Smooth muscle cell (in vitro differentiated cells): ENCODE results near the gene ATP13A2. TPM values are rescaled to one million over a fixed set of nuclear protein-coding genes. Genes with fewer than 3 reads are reported as not detected.

Experiments
- DNase-seq: peaks from one replicate; lab custom pipeline; 2025; ENCODE audit not compliant: unreplicated experiment; lab: John Stamatoyannopoulos, UW
- H2AFZ ChIP-seq: fragments of 200-600 bp; sonication (generic); 2 replicates; pipeline ENCODE4 v1.6.0; 2016; ENCODE audit warnings: antibody characterized with exemption, low read depth, mild to moderate bottlenecking
- H3F3A ChIP-seq: fragments of 200-600 bp; sonication (generic); 2 replicates; pipeline ENCODE4 v1.6.0; 2017; ENCODE audit warnings: antibody characterized with exemption, low read depth
- H3K27ac ChIP-seq: fragments of 200-600 bp; sonication (generic); 2 replicates; pipeline ENCODE4 v1.5.1; 2016; ENCODE audit warnings: low read depth, mild to moderate bottlenecking
- H3K27me3 ChIP-seq: fragments of 200-600 bp; sonication (generic); 2 replicates; pipeline ENCODE4 v1.6.1; 2016; ENCODE audit warnings: low read depth, mild to moderate bottlenecking
- H3K36me3 ChIP-seq: fragments of 200-600 bp; sonication (generic); 2 replicates; pipeline ENCODE4 v1.5.1; 2016; ENCODE audit warnings: low read depth
- H3K4me1 ChIP-seq: fragments of 200-600 bp; sonication (generic); 2 replicates; pipeline ENCODE4 v1.5.1; 2016; ENCODE audit warnings: low read depth
- H3K4me2 ChIP-seq: fragments of 200-600 bp; sonication (generic); 2 replicates; pipeline ENCODE4 v1.6.0; 2016; ENCODE audit warnings: mild to moderate bottlenecking
- H3K4me3 ChIP-seq: fragments of 200-600 bp; sonication (generic); 2 replicates; pipeline ENCODE4 v1.5.1; 2016; ENCODE audit warnings: mild to moderate bottlenecking
- H3K79me2 ChIP-seq: fragments of 200-600 bp; sonication (generic); 2 replicates; pipeline ENCODE4 v1.6.0; 2016; ENCODE audit warnings: low read depth, mild to moderate bottlenecking
- H3K9ac ChIP-seq: fragments of 200-600 bp; sonication (generic); 2 replicates; pipeline ENCODE4 v1.6.0; 2016; ENCODE audit warnings: low read depth
- H3K9me3 ChIP-seq: fragments of 200-600 bp; sonication (generic); replicated peaks from 2 replicates; pipeline ENCODE4 v1.5.1; 2016; ENCODE audit warnings: low read depth
- H4K20me1 ChIP-seq: fragments of 200-600 bp; sonication (generic); 2 replicates; pipeline ENCODE4 v1.6.0; 2016; ENCODE audit warnings: low read depth
- WGBS: methylation state at CpG from one replicate; pipeline ENCODE4 v1.1.7; 2016; ENCODE audit warnings: low lambda C conversion rate; 5-methylcytosine and 5-hydroxymethylcytosine counted together
- polyA plus RNA-seq: library from polyadenylated mRNA; unstranded; fragments of >200 nt; fragmentation: Nextera tagmentation; extraction: Ambion mirVana; gene quantifications from 2 replicates; pipeline ENCODE4 v1.2.1, GENCODE V29; 2016
- total RNA-seq: library from RNA; depleted of rRNA; stranded (reverse); fragments of >200 nt; gene quantifications from 2 replicates; pipeline ENCODE4 v1.2.3, GENCODE V29; 2014
- TF ChIP-seq, protein P1 (sequence below): fragments of 200-600 bp; sonication (generic); IDR thresholded peaks from 2 replicates; pipeline ENCODE4 v1.5.1; 2017; ENCODE audit warnings: borderline replicate concordance, mild to moderate bottlenecking, antibody characterized with exemption; ENCODE audit not compliant: insufficient read depth, poor library complexity, severe bottlenecking

The ATP13A2 gene
- total and polyA plus RNA-seq, 2 experiments from 2014 or later: 27.7 to 42.3 TPM

DNA sequence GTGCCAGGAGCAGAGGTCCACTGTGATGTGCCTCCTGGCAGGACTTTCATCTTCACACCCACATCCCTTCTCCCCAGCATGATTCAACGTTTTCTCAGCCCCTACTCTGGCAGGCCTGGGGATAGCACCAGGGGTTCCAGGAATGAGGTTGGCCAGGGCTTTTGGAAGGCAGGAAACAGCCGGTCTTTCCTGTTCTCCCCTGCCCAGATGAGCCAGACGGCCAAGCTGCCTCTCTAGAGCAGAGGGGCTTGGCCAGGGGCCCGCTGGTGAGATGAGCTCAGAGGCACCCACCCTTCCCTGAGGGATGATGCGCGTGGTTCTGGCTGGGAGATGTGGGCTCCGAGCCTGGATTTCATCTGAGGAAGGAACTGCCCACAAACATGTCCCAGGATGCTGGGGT is 27.0 kb downstream of the ATP13A2 start:
- no peak overlapping the region for H3K9ac ChIP-seq
- 24% methylated on average over 7 of the region's 7 CpGs for WGBS

DNA sequence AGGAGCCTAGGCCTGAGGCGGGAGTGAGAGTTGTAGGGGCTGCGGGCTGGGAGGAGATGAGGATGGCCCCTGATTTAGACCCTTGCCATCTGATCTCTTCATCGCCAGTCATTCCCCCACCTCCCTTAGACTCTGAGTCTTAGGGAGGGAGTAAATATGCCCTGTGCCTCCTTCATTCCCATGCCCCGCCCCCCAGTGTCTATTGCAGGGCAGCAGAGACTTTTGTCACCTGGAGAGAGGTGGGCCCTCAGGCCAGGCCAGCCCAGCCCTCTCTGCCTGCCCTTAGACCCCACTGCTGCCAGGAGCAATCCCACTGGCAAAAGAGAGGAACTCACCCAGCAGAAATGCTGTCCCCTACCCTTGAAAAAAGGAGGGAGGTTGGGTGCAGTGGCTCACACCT is 28.1 kb downstream of the ATP13A2 start:
- H3F3A ChIP-seq: peaks cover 3% of the 10 kb centered on the region
- 95% methylated on average over 4 of the region's 4 CpGs for WGBS
- no peak overlapping the region for H3K27ac ChIP-seq
- peaks cover 28% of the 10 kb centered on the region for H3K4me1 ChIP-seq
- peaks cover 14% of the 10 kb centered on the region for H3K79me2 ChIP-seq
- H3K9ac ChIP-seq: no peak overlapping the region
- TF ChIP-seq, protein P1, sequence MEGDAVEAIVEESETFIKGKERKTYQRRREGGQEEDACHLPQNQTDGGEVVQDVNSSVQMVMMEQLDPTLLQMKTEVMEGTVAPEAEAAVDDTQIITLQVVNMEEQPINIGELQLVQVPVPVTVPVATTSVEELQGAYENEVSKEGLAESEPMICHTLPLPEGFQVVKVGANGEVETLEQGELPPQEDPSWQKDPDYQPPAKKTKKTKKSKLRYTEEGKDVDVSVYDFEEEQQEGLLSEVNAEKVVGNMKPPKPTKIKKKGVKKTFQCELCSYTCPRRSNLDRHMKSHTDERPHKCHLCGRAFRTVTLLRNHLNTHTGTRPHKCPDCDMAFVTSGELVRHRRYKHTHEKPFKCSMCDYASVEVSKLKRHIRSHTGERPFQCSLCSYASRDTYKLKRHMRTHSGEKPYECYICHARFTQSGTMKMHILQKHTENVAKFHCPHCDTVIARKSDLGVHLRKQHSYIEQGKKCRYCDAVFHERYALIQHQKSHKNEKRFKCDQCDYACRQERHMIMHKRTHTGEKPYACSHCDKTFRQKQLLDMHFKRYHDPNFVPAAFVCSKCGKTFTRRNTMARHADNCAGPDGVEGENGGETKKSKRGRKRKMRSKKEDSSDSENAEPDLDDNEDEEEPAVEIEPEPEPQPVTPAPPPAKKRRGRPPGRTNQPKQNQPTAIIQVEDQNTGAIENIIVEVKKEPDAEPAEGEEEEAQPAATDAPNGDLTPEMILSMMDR: no peak
- no peaks in the 10 kb centered on the region for H3K9me3 ChIP-seq
- H3K36me3 ChIP-seq: no peaks in the 10 kb centered on the region
- no peak overlapping the region for H2AFZ ChIP-seq
- no peak overlapping the region for H3K4me3 ChIP-seq
- DNase-seq: no peak
- H3K27me3 ChIP-seq: no peaks in the 10 kb centered on the region
- no peak overlapping the region for H3K4me2 ChIP-seq
- peaks cover 12% of the 10 kb centered on the region for H4K20me1 ChIP-seq

More for the DNA sequence above, 27.0 kb downstream of the ATP13A2 start:
- Histone ChIP-seq H3F3A (peaks cover 3% of the 10 kb centered on the region), H3K9me3 (no peaks in the 10 kb centered on the region), H3K4me1 (peaks cover 18% of the 10 kb centered on the region), H3K79me2 (peaks cover 3% of the 10 kb centered on the region), H3K27ac (peak overlapping the region; percentile 45), H2AFZ (no peak overlapping the region), H3K36me3 (no peaks in the 10 kb centered on the region), H3K4me2 (no peak overlapping the region), H3K27me3 (no peaks in the 10 kb centered on the region), H3K4me3 (no peak overlapping the region), H4K20me1 (peaks cover 2% of the 10 kb centered on the region)
- DNase-seq: no peak
- TF ChIP-seq, protein P1: no peak

DNA sequence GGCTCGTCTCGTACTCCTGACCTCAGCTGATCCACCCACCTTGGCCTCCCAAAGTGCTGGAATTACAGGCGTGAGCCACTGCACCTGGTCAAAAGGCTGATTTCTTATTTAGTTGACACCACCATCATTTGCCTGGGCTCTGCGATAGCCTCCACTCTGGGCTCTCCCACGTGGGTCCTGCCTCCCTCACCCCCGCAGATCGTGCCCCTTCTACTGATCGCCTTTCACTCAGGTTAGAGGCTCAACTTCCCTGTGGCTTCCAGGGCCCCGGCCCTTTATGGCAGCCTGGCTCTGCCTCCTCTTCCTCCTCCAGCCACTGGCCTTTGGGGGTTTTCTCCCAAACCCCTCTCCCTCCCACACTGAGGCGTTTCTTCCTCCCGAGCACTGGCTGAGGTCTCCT is 28.8 kb downstream of the ATP13A2 start:
- H3K36me3 ChIP-seq: no peaks in the 10 kb centered on the region
- peaks cover 30% of the 10 kb centered on the region for H3K4me1 ChIP-seq
- peaks cover 3% of the 10 kb centered on the region for H3F3A ChIP-seq
- H3K4me2 ChIP-seq: no peak overlapping the region
- TF ChIP-seq, protein P1: no peak
- H3K9me3 ChIP-seq: no peaks in the 10 kb centered on the region
- H2AFZ ChIP-seq: no peak overlapping the region
- WGBS: 82% methylated on average over 11 of the region's 11 CpGs
- H3K4me3 ChIP-seq: no peak overlapping the region
- H3K9ac ChIP-seq: no peak overlapping the region
- H3K27ac ChIP-seq: no peak overlapping the region
- no peak for DNase-seq
- no peaks in the 10 kb centered on the region for H3K27me3 ChIP-seq
- H4K20me1 ChIP-seq: peaks cover 20% of the 10 kb centered on the region
- H3K79me2 ChIP-seq: peaks cover 21% of the 10 kb centered on the region

DNA sequence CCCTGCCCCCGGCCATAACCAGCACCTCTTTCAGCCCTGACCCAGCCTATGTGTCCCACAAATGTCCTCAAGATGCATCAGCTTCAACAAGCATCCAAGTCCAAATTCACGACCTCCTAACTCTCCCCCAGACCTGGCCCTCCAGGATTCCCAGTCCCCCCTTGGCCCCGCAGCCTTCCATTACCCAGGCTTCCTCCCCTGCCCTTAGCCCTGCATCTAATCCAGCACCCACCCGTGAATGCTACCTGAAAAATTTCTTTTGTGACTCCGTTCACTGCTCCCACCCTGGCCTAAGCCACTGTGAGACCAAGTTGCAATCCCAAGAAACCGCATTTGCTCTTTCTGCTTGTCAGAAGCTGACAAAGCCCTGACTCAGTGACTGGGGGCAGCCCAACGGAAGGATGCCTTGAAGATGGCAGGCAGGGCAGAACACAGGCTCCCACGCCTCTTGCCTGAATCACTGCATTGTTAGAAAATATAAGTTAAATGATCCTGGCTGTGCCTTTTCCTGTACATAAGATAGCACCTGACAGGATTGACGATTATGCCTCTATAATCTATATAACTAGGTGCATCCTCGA is 30.4 kb downstream of the ATP13A2 start:
- Histone ChIP-seq H3K4me3 (peak overlapping the region; percentile 93), H3K36me3 (no peaks in the 10 kb centered on the region), H3K9ac (peak overlapping the region; percentile 91), H3K79me2 (peaks cover 37% of the 10 kb centered on the region), H3K27me3 (no peaks in the 10 kb centered on the region), H4K20me1 (peaks cover 35% of the 10 kb centered on the region), H3K9me3 (no peaks in the 10 kb centered on the region), H3K4me2 (peak overlapping the region; percentile 98), H3K27ac (peak overlapping the region; percentile 91), H3K4me1 (peaks cover 30% of the 10 kb centered on the region), H3F3A (peaks cover 3% of the 10 kb centered on the region), H2AFZ (no peak overlapping the region)
- no peak for DNase-seq
- 32% methylated on average over 10 of the region's 10 CpGs for WGBS
- TF ChIP-seq, protein P1: no peak
